Glutamatergic neuron (in vitro differentiated cells): ENCODE measurements around the gene MACROD1. TPM values are rescaled to one million over a fixed set of nuclear protein-coding genes. Genes with fewer than 3 reads are reported as not detected.

Source experiments
- DNase-seq: peaks from one replicate; pipeline ENCODE4 v3.0.0; 2022
- H3K27ac Mint-ChIP-seq: one replicate; pipeline ENCODE4 v1.8.0; 2020; ENCODE audit warnings: mild to moderate bottlenecking, mixed read lengths, inconsistent platforms; ENCODE audit not compliant: unreplicated experiment
- H3K27me3 Mint-ChIP-seq: one replicate; pipeline ENCODE4 v1.8.0; 2020; ENCODE audit warnings: mild to moderate bottlenecking, moderate library complexity, mixed read lengths, inconsistent platforms; ENCODE audit not compliant: unreplicated experiment
- H3K36me3 Mint-ChIP-seq: one replicate; pipeline ENCODE4 v1.8.0; 2020; ENCODE audit warnings: mild to moderate bottlenecking, mixed read lengths, inconsistent platforms; ENCODE audit not compliant: unreplicated experiment
- H3K4me1 Mint-ChIP-seq: one replicate; pipeline ENCODE4 v1.8.0; 2020; ENCODE audit warnings: mild to moderate bottlenecking, low read depth, mixed read lengths, inconsistent platforms; ENCODE audit not compliant: unreplicated experiment
- H3K4me3 Mint-ChIP-seq: one replicate; pipeline ENCODE4 v1.8.0; 2020; ENCODE audit warnings: mild to moderate bottlenecking, mixed read lengths, inconsistent platforms; ENCODE audit not compliant: unreplicated experiment
- H3K9me3 Mint-ChIP-seq: one replicate; pipeline ENCODE4 v1.8.0; 2020; ENCODE audit warnings: mild to moderate bottlenecking, moderate library complexity, mixed read lengths, inconsistent platforms; ENCODE audit not compliant: unreplicated experiment
- CTCF ChIP-seq: fragments of 200-600 bp; sonication (generic); IDR thresholded peaks from one replicate; pipeline ENCODE4 v1.5.0; 2021; ENCODE audit not compliant: partially characterized antibody, unreplicated experiment
- total RNA-seq: library from RNA; stranded (reverse); fragmentation: NEBNext Ultra II Directional; extraction: Animal tissue kit (Norgen Biotek cat#: 25700); gene quantifications from one replicate; pipeline ENCODE4 v1.2.1, GENCODE V29; 2021; ENCODE audit not compliant: unreplicated experiment

MACROD1 gene
- total RNA-seq, 1 donor from 2014 or later = 12.7 TPM

- no peak for DNase-seq
- Mint-ChIP-seq H3K27ac (no peak overlapping the region), H3K36me3 (no peaks in the 10 kb centered on the region), H3K27me3 (peaks cover 3% of the 10 kb centered on the region), H3K9me3 (no peaks in the 10 kb centered on the region), H3K4me3 (no peak overlapping the region), H3K4me1 (peaks cover 7% of the 10 kb centered on the region)
- no peak for TF ChIP-seq CTCF
Measured at GRCh38 chr11:64072403-64072802, 93.5 kb downstream of the MACROD1 start.

GRCh38 chr11:64071849-64072248 lies 94.1 kb downstream of the MACROD1 start:
- H3K36me3 Mint-ChIP-seq = no peaks in the 10 kb centered on the region
- DNase-seq = no peak
- peaks cover 7% of the 10 kb centered on the region for H3K4me1 Mint-ChIP-seq
- H3K4me3 Mint-ChIP-seq = no peak overlapping the region
- peaks cover 3% of the 10 kb centered on the region for H3K27me3 Mint-ChIP-seq
- H3K9me3 Mint-ChIP-seq = no peaks in the 10 kb centered on the region
- no peak for TF ChIP-seq CTCF
- H3K27ac Mint-ChIP-seq = no peak overlapping the region

- Mint-ChIP-seq H3K36me3 (no peaks in the 10 kb centered on the region), H3K27me3 (peaks cover 2% of the 10 kb centered on the region)
Measured at GRCh38 chr11:64070314-64070681, 95.6 kb downstream of the MACROD1 start.

GRCh38 chr11:64069401-64070313 lies 96.3 kb downstream of the MACROD1 start:
- H3K4me1 Mint-ChIP-seq = peaks cover 16% of the 10 kb centered on the region
- H3K4me3 Mint-ChIP-seq = no peak overlapping the region
- H3K36me3 Mint-ChIP-seq = no peaks in the 10 kb centered on the region
- no peak for DNase-seq
- TF ChIP-seq CTCF = no peak
- H3K27me3 Mint-ChIP-seq = peaks cover 3% of the 10 kb centered on the region
- H3K9me3 Mint-ChIP-seq = peaks cover 3% of the 10 kb centered on the region
- no peak overlapping the region for H3K27ac Mint-ChIP-seq

More at GRCh38 chr11:64070314-64070681, 95.6 kb downstream of the MACROD1 start:
- H3K9me3 Mint-ChIP-seq = peaks cover 2% of the 10 kb centered on the region
- no peak overlapping the region for H3K4me3 Mint-ChIP-seq
- peaks cover 11% of the 10 kb centered on the region for H3K4me1 Mint-ChIP-seq
- no peak for TF ChIP-seq CTCF
- no peak for DNase-seq
- no peak overlapping the region for H3K27ac Mint-ChIP-seq

- H3K4me1 Mint-ChIP-seq = peaks cover 16% of the 10 kb centered on the region
- no peak for DNase-seq
- no peaks in the 10 kb centered on the region for H3K36me3 Mint-ChIP-seq
- H3K9me3 Mint-ChIP-seq = peaks cover 4% of the 10 kb centered on the region
- TF ChIP-seq CTCF = no peak
- peaks cover 3% of the 10 kb centered on the region for H3K27me3 Mint-ChIP-seq
- H3K4me3 Mint-ChIP-seq = no peak overlapping the region
- H3K27ac Mint-ChIP-seq = no peak overlapping the region
Measured at GRCh38 chr11:64068705-64069400, 97.1 kb downstream of the MACROD1 start.
